Measurements from ENCODE around the gene REG4. TPM values are rescaled to one million over a fixed set of nuclear protein-coding genes. Genes with fewer than 3 reads are reported as not detected.

REG4 gene
- total RNA-seq, 1 donor from 2014 or later: not detected

- DNase-seq: no peak
- no peak for ATAC-seq
- H3K36me3 ChIP-seq: no peaks in the 10 kb centered on the region
Observed at GRCh38 chr1:119778886-119779560, 32.2 kb downstream of the REG4 start.

GRCh38 chr1:119778359-119778758, 32.9 kb downstream of the REG4 start:
- H3K36me3 ChIP-seq: no peaks in the 10 kb centered on the region
- H3K4me3 ChIP-seq: no peak overlapping the region
- H3K27ac ChIP-seq: no peak overlapping the region
- TF ChIP-seq CTCF (IDR thresholded peaks at IDR 0.05): no peak
- DNase-seq (no peak), ATAC-seq (no peak)
- H3K4me1 ChIP-seq: peaks cover 10% of the 10 kb centered on the region
- intact Hi-C loops (cut with DNase I): no loop called here
- H3K9me3 ChIP-seq: no peaks in the 10 kb centered on the region
- H3K27me3 ChIP-seq: no peaks in the 10 kb centered on the region

More at GRCh38 chr1:119778886-119779560, 32.2 kb downstream of the REG4 start:
- Histone ChIP-seq H3K4me1 (peaks cover 11% of the 10 kb centered on the region), H3K27ac (no peak overlapping the region), H3K27me3 (no peaks in the 10 kb centered on the region), H3K4me3 (no peak overlapping the region), H3K9me3 (no peaks in the 10 kb centered on the region)
- TF ChIP-seq CTCF (IDR thresholded peaks at IDR 0.05): no peak
- intact Hi-C loops (cut with DNase I): no loop called here

GRCh38 chr1:119774746-119775490, 36.3 kb downstream of the REG4 start:
- Histone ChIP-seq H3K27ac (no peak overlapping the region), H3K27me3 (peaks cover 5% of the 10 kb centered on the region), H3K9me3 (no peaks in the 10 kb centered on the region), H3K36me3 (no peaks in the 10 kb centered on the region), H3K4me1 (peaks cover 6% of the 10 kb centered on the region), H3K4me3 (no peak overlapping the region)
- intact Hi-C loops (cut with DNase I): no loop called here
- no peak for DNase-seq
- no peak for TF ChIP-seq CTCF (IDR thresholded peaks at IDR 0.05)
- no peak for ATAC-seq

- no peak for DNase-seq
- H3K27ac ChIP-seq: no peak overlapping the region
- H3K27me3 ChIP-seq: peaks cover 5% of the 10 kb centered on the region
- ATAC-seq: no peak
- H3K4me1 ChIP-seq: peaks cover 6% of the 10 kb centered on the region
- H3K4me3 ChIP-seq: no peak overlapping the region
- TF ChIP-seq CTCF (IDR thresholded peaks at IDR 0.05): no peak
- intact Hi-C loops (cut with DNase I): no loop called here
- no peaks in the 10 kb centered on the region for H3K36me3 ChIP-seq
- no peaks in the 10 kb centered on the region for H3K9me3 ChIP-seq
Observed at GRCh38 chr1:119773711-119774241, 37.5 kb downstream of the REG4 start.

- Histone ChIP-seq H3K4me1 (peaks cover 6% of the 10 kb centered on the region), H3K27ac (no peak overlapping the region), H3K4me3 (no peak overlapping the region), H3K27me3 (peaks cover 5% of the 10 kb centered on the region), H3K9me3 (no peaks in the 10 kb centered on the region), H3K36me3 (no peaks in the 10 kb centered on the region)
- DNase-seq: no peak
- intact Hi-C loops (cut with DNase I): no loop called here
- ATAC-seq: no peak
- no peak for TF ChIP-seq CTCF (IDR thresholded peaks at IDR 0.05)
Observed at GRCh38 chr1:119772298-119772697, 39.0 kb downstream of the REG4 start.

Measured in upper lobe of right lung (tissue), 1 donor.